Ovary (tissue), 9 donors: ENCODE data around the gene EPOP. TPM values are rescaled to one million over a fixed set of nuclear protein-coding genes. Genes with fewer than 3 reads are reported as not detected.

Experiments
- DNase-seq, 5 donors: peaks; one replicate each; pipeline ENCODE4 v3.0.0-alpha.2; 2019 to 2020
- H3K27ac ChIP-seq, 2 donors: fragments of 200-600 bp; one replicate each; pipeline versions ENCODE4 v1.5.1 to v1.8.0; 2019 to 2022
- H3K27me3 ChIP-seq: fragments of 200-600 bp; one replicate; pipeline ENCODE4 v1.8.0; 2022
- H3K36me3 ChIP-seq: fragments of 200-600 bp; sonication (generic); one replicate; pipeline ENCODE4 v1.5.1; 2019
- H3K4me1 ChIP-seq: one replicate; pipeline ENCODE4 v1.8.1; 2013; ENCODE audit warnings: mild to moderate bottlenecking, moderate library complexity; ENCODE audit not compliant: insufficient read depth
- H3K4me3 ChIP-seq: fragments of 200-600 bp; sonication (generic); one replicate; pipeline ENCODE4 v1.5.1; 2017
- H3K9me3 ChIP-seq, 2 donors: fragments of 200-600 bp in 1 of 2; sonication (generic) in 1 of 2; one replicate each; pipeline versions ENCODE4 v1.5.1 to v1.8.1; 2013 to 2019; ENCODE audit warnings: mild to moderate bottlenecking in 1 of 2, moderate library complexity in 1 of 2
- EP300 ChIP-seq: sonication (generic); formaldehyde crosslinking; IDR thresholded peaks from one replicate; pipeline ENCODE4 v1.6.1; 2017; ENCODE audit warnings: antibody characterized with exemption
- POLR2A ChIP-seq: fragments of 450-650 bp; IDR thresholded peaks from one replicate; pipeline ENCODE4 v1.6.1; 2017; ENCODE audit warnings: antibody characterized with exemption, mild to moderate bottlenecking, moderate library complexity
- WGBS, 3 donors: extraction: QIAGEN DNeasy Blood & Tissue Kit in 1 of 3; methylation state at CpG; one replicate each; pipeline versions ENCODE4 v1.1.5 to v1.1.7; 2013 to 2017; 5-methylcytosine and 5-hydroxymethylcytosine counted together
- intact Hi-C, 4 donors: fragments of 100-400 bp; cut with DNase I; formaldehyde crosslinking; loops; one replicate each; pipeline versions ENCODE4 v1.11.0 to v1.15.1; 2022 to 2023
- polyA plus RNA-seq, 2 donors: library from polyadenylated mRNA; stranded (reverse); fragments of 200-250 nt in 1 of 2; fragments of 350-450 nt in 1 of 2; fragmentation: Illumina TruSeq in 1 of 2; extraction: RNeasy Lipid Tissue Mini Kit (QIAGEN cat#74804) in 1 of 2; gene quantifications; one replicate each; pipeline ENCODE4 v1.2.3, GENCODE V29; 2013 to 2014
- total RNA-seq, 7 donors: library from RNA; depleted of rRNA in 2 of 7; stranded (reverse); fragments of >200 nt in 2 of 7; fragmentation: NEBNext Ultra II Directional in 3 of 7; extraction: Animal tissue kit (Norgen Biotek cat#: 25700) in 3 of 7; gene quantifications; one replicate each; pipeline versions ENCODE4 v1.1.0 to v1.2.4, GENCODE V29; 2016 to 2023
- TF ChIP-seq, protein P1 (sequence below), 3 donors: fragments of 450-650 bp in 2 of 3; fragments of 200-600 bp in 1 of 3; IDR thresholded peaks; one replicate each; pipeline versions ENCODE4 v1.5.1 to v1.8.0; 2016 to 2022; ENCODE audit warnings: antibody characterized with exemption in 3 of 3, mild to moderate bottlenecking in 1 of 3
- donor health status: DM: no; HTN: no; CAD: no; lungs with moderate emphysema.
- donor health status: DM: no; HTN: no; CAD: no.
- donor health status: Bipolar disorder and iron deficiency.
- donor health status: DM: yes; HTN: yes; CAD: no.
- donor health status: DM: no; HTN: no; CAD: no.
- donor health status: DM: yes; HTN: yes; CAD: no.

EPOP gene
- total and polyA plus RNA-seq, 9 donors: 0.50 to 1.7 (median 0.84) TPM

DNA sequence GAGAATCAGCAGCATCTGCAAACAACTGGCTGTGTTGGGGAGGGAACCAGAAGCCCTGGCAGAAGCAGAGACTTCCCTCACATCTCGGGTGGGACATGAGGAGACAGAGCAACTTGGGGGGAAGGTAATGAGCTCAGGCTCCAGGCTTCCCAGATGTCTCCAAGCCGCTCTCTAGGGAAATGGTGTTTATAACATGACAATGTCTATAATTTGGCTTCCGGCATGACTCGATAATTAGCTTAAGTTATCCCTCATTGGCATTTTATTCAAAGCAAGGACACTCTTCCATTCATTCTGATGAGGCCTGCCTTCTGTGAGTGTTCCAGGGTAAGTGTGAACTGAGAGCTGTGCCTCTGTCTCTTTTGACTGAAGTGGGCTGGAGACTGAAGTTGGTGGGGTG is 15.6 kb upstream of the EPOP start:
- DNase-seq: no peak
- H3K27me3 ChIP-seq: no peaks in the 10 kb centered on the region
- peaks cover 6% of the 10 kb centered on the region for H3K4me1 ChIP-seq
- H3K4me3 ChIP-seq: no peak overlapping the region
- no peak overlapping the region for H3K27ac ChIP-seq
- no peaks in the 10 kb centered on the region for H3K36me3 ChIP-seq
- intact Hi-C loops: loop anchor here in 1 of 4 donors (5.0 kb wide), 1 partner anchor 42 kb away; the partner anchor contains the start of gene CISD3
- H3K9me3 ChIP-seq: no peaks in the 10 kb centered on the region
- WGBS, 3 donors: 89 to 97% (median 93%) methylated on average over 4 of the region's 4 CpGs
- no peak for TF ChIP-seq POLR2A
- TF ChIP-seq, protein P1, sequence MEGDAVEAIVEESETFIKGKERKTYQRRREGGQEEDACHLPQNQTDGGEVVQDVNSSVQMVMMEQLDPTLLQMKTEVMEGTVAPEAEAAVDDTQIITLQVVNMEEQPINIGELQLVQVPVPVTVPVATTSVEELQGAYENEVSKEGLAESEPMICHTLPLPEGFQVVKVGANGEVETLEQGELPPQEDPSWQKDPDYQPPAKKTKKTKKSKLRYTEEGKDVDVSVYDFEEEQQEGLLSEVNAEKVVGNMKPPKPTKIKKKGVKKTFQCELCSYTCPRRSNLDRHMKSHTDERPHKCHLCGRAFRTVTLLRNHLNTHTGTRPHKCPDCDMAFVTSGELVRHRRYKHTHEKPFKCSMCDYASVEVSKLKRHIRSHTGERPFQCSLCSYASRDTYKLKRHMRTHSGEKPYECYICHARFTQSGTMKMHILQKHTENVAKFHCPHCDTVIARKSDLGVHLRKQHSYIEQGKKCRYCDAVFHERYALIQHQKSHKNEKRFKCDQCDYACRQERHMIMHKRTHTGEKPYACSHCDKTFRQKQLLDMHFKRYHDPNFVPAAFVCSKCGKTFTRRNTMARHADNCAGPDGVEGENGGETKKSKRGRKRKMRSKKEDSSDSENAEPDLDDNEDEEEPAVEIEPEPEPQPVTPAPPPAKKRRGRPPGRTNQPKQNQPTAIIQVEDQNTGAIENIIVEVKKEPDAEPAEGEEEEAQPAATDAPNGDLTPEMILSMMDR (IDR thresholded peaks at IDR 0.05): no peak
- TF ChIP-seq EP300: no peak

DNA sequence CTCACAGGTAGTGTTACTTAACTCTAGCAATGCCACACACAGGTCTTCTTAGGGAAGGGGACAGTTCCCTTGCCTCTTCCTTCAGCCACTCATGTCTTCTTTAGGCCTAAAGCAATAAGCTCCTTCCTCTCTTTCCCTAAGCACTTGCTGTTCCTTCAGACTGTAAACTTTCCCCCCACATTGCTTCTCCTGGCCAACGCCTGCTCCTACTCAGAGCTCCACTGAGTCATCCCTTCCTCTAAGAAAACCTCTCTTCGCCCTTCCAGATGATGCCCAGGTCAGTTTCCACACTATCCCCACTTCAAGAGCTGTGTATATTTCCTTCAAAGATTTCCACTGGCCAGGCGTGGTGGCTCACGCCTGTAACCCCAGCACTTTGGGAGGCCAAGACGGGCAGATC is 12.5 kb upstream of the EPOP start:
- Histone ChIP-seq H3K9me3 (no peaks in the 10 kb centered on the region), H3K27ac (no peak overlapping the region), H3K4me1 (no peaks in the 10 kb centered on the region), H3K36me3 (no peaks in the 10 kb centered on the region), H3K4me3 (no peak overlapping the region), H3K27me3 (no peaks in the 10 kb centered on the region)
- no peak for TF ChIP-seq POLR2A
- TF ChIP-seq, protein P1 (IDR thresholded peaks at IDR 0.05): no peak
- TF ChIP-seq EP300: no peak
- intact Hi-C loops: no loop called here
- no peak for DNase-seq
- WGBS, 3 donors: 73 to 78% (median 74%) methylated on average over 5 of the region's 5 CpGs

- Histone ChIP-seq H3K36me3 (no peaks in the 10 kb centered on the region), H3K9me3 (no peaks in the 10 kb centered on the region), H3K27ac (no peak overlapping the region), H3K4me3 (no peak overlapping the region), H3K4me1 (no peaks in the 10 kb centered on the region), H3K27me3 (no peaks in the 10 kb centered on the region)
- intact Hi-C loops: no loop called here
- no peak for DNase-seq
- TF ChIP-seq, protein P1 (IDR thresholded peaks at IDR 0.05): no peak
- TF ChIP-seq EP300 (no peak), POLR2A (no peak)
- WGBS, 3 donors: 75 to 88% (median 86%) methylated on average over 12 of the region's 12 CpGs
These were observed 10.7 kb upstream of the EPOP start for GRCh38 chr17:38685491-38685890.

DNA sequence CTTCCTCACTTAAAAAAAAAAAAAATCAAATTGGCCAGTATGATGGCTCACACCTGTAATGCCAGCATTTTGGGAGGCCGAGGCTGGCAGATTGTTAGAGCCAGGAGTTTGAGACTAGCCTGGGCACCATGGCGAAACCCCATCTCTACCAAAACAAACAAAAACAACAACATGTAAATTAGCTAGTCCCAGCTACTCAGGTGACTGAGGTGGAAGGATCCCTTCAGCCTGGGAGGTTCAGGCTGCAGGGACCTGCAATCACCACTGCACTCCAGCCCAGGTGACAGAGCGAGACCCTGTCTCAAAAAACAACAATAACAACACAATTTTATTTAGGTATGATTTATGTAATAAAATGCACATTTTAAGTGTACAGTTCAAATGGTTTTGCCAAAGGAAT is 6.3 kb upstream of the EPOP start:
- H3K4me3 ChIP-seq: no peak overlapping the region
- intact Hi-C loops: loop anchor here in 1 of 4 donors (2.0 kb wide), 1 partner anchor 20 kb away; no protein-coding TSS in a partner anchor
- no peak overlapping the region for H3K27ac ChIP-seq
- H3K36me3 ChIP-seq: no peaks in the 10 kb centered on the region
- TF ChIP-seq POLR2A (no peak), EP300 (no peak)
- no peaks in the 10 kb centered on the region for H3K27me3 ChIP-seq
- no peak for DNase-seq
- WGBS, 3 donors: 80 to 87% (median 85%) methylated on average over 3 of the region's 3 CpGs
- no peaks in the 10 kb centered on the region for H3K9me3 ChIP-seq
- H3K4me1 ChIP-seq: no peaks in the 10 kb centered on the region

DNA sequence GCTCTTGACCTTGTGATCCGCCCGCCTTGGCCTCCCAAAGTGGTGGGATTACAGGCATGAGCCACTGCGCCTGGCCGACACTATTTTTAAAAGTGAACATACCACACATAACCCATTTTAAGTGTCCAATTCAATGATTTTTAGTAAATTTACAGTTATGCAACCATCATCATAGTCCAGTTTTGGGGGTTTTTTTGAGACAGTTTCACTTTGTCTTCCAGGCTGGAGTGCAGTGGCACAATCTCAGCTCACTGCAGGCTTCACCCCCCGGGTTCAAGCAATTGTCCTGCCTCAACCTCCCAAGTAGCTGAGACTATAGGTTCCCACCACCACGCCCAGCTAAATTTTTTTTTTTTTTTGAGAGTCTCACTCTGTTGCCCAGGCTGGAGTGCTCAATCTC is 3.1 kb upstream of the EPOP start:
- Histone ChIP-seq H3K4me1 (no peaks in the 10 kb centered on the region), H3K27ac (no peak overlapping the region), H3K36me3 (no peaks in the 10 kb centered on the region), H3K9me3 (no peaks in the 10 kb centered on the region), H3K27me3 (no peaks in the 10 kb centered on the region), H3K4me3 (no peak overlapping the region)
- 83 to 91% (median 87%) methylated on average over 6 of the region's 6 CpGs for WGBS, 3 donors
- TF ChIP-seq EP300 (no peak), POLR2A (no peak)
- TF ChIP-seq, protein P1 (IDR thresholded peaks at IDR 0.05): no peak
- intact Hi-C loops: loop anchor here (5.0 kb wide), 1 partner anchor 59 kb away; no protein-coding TSS in a partner anchor
- DNase-seq: no peak
